ENCODE data around the gene CCDC40.

CCDC40 gene

GRCh38 chr17:80116276-80116920 lies 80.0 kb downstream of the CCDC40 start:
- no peak for DNase-seq (ENCODE audit: extremely low read depth, low read depth)
- no peak for TF ChIP-seq CTCF (IDR thresholded peaks at IDR 0.05; ENCODE audit: low read depth, low read length, missing control alignments)
- no peak overlapping the region for H3K4me3 ChIP-seq (replicated peaks; ENCODE audit: low read depth, low read length)

GRCh38 chr17:80116921-80117380 lies 80.5 kb downstream of the CCDC40 start:
- no peak for DNase-seq (ENCODE audit: extremely low read depth, low read depth)
- TF ChIP-seq CTCF (IDR thresholded peaks at IDR 0.05; ENCODE audit: low read depth, low read length, missing control alignments) = no peak
- H3K4me3 ChIP-seq (replicated peaks; ENCODE audit: low read depth, low read length) = no peak overlapping the region

GRCh38 chr17:80117491-80118401 lies 81.3 kb downstream of the CCDC40 start:
- no peak overlapping the region for H3K4me3 ChIP-seq (replicated peaks; ENCODE audit: low read depth, low read length)
- TF ChIP-seq CTCF (IDR thresholded peaks at IDR 0.05; ENCODE audit: low read depth, low read length, missing control alignments) = no peak
- no peak for DNase-seq (ENCODE audit: extremely low read depth, low read depth)

GRCh38 chr17:80118601-80119270 lies 82.3 kb downstream of the CCDC40 start:
- TF ChIP-seq CTCF (IDR thresholded peaks at IDR 0.05; ENCODE audit: low read depth, low read length, missing control alignments) = no peak
- no peak for DNase-seq (ENCODE audit: extremely low read depth, low read depth)
- H3K4me3 ChIP-seq (replicated peaks; ENCODE audit: low read depth, low read length) = no peak overlapping the region

GRCh38 chr17:80119271-80119791 lies 82.9 kb downstream of the CCDC40 start:
- TF ChIP-seq CTCF (IDR thresholded peaks at IDR 0.05; ENCODE audit: low read depth, low read length, missing control alignments) = no peak
- no peak for DNase-seq (ENCODE audit: extremely low read depth, low read depth)
- H3K4me3 ChIP-seq (replicated peaks; ENCODE audit: low read depth, low read length) = no peak overlapping the region

GRCh38 chr17:80119839-80120238 lies 83.4 kb downstream of the CCDC40 start:
- no peak for TF ChIP-seq CTCF (IDR thresholded peaks at IDR 0.05; ENCODE audit: low read depth, low read length, missing control alignments)
- DNase-seq (ENCODE audit: extremely low read depth, low read depth) = no peak
- H3K4me3 ChIP-seq (replicated peaks; ENCODE audit: low read depth, low read length) = no peak overlapping the region

Data from HFF-Myc (cell line).